Measurements from ENCODE around the gene GALNT8.

- TF ChIP-seq CTCF (IDR thresholded peaks at IDR 0.05) (no peak), POLR2A (IDR thresholded peaks at IDR 0.05) (no peak)
Measured at GRCh38 chr12:4819654-4820053, 99.5 kb downstream of the GALNT8 start.

All from uterus (tissue), 2 donors.